HepG2 (cell line): Measurements from ENCODE around the gene VAMP5. TPM values are rescaled to one million over a fixed set of nuclear protein-coding genes. Genes with fewer than 3 reads are reported as not detected.

Experiments
- HNRNPK ChIP-seq: fragments of 200-400 bp; formaldehyde crosslinking; IDR thresholded peaks from 2 replicates; pipeline ENCODE4 v1.6.1; 2018; ENCODE audit warnings: low read length, low read depth, moderate library complexity, mild to moderate bottlenecking; ENCODE audit not compliant: poor library complexity, severe bottlenecking
- MIER3 ChIP-seq: IDR thresholded peaks from 2 replicates; pipeline ENCODE4 v1.6.1; 2016; ENCODE audit warnings: missing compliant biosample characterization, borderline replicate concordance
- MLX ChIP-seq: IDR thresholded peaks from 2 replicates; pipeline ENCODE4 v1.6.1; 2016
- MYPOP ChIP-seq: sonication (generic); formaldehyde crosslinking; IDR thresholded peaks from 2 replicates; pipeline ENCODE4 v1.8.1; 2023; ENCODE audit warnings: mild to moderate bottlenecking, moderate library complexity, missing genetic modification reagents
- NFAT5 ChIP-seq: sonication (generic); formaldehyde crosslinking; IDR thresholded peaks from 2 replicates; pipeline ENCODE4 v1.4.0; 2020; ENCODE audit warnings: missing genetic modification reagents
- NFYB ChIP-seq: sonication (generic); formaldehyde crosslinking; IDR thresholded peaks from 2 replicates; pipeline ENCODE4 v1.4.0; 2020; ENCODE audit warnings: missing genetic modification reagents
- RFXAP ChIP-seq: sonication (generic); formaldehyde crosslinking; IDR thresholded peaks from 2 replicates; pipeline ENCODE4 v1.4.0; 2020; ENCODE audit warnings: missing genetic modification reagents, borderline replicate concordance
- THAP9 ChIP-seq: sonication (generic); formaldehyde crosslinking; IDR thresholded peaks from 2 replicates; pipeline ENCODE4; 2020; ENCODE audit warnings: missing genetic modification reagents, mild to moderate bottlenecking, borderline replicate concordance
- ZBTB1 ChIP-seq: sonication (generic); formaldehyde crosslinking; IDR thresholded peaks from 2 replicates; pipeline ENCODE4 v1.4.0; 2020; ENCODE audit warnings: missing genetic modification reagents, borderline replicate concordance
- ZBTB42 ChIP-seq: sonication (generic); formaldehyde crosslinking; IDR thresholded peaks from 2 replicates; pipeline ENCODE4 v1.5.0; 2020; ENCODE audit warnings: mild to moderate bottlenecking, missing genetic modification reagents
- ZFP36 ChIP-seq: fragments of 150-350 bp; IDR thresholded peaks from 2 replicates; pipeline ENCODE4 v1.6.1; 2018; ENCODE audit warnings: borderline replicate concordance, low read length, low read depth; ENCODE audit not compliant: partially characterized antibody
- ZNF138 ChIP-seq: sonication (generic); formaldehyde crosslinking; IDR thresholded peaks from 2 replicates; pipeline ENCODE4 v1.5.0; 2020; ENCODE audit warnings: mild to moderate bottlenecking, low read depth, missing genetic modification reagents
- ZNF512 ChIP-seq: sonication (generic); formaldehyde crosslinking; IDR thresholded peaks from 2 replicates; pipeline ENCODE4 v1.4.0; 2020; ENCODE audit warnings: mild to moderate bottlenecking, missing genetic modification reagents
- ZNF558 ChIP-seq: sonication (generic); formaldehyde crosslinking; IDR thresholded peaks from 2 replicates; pipeline ENCODE4 v1.9.0; 2022; ENCODE audit warnings: mild to moderate bottlenecking, missing genetic modification reagents, borderline replicate concordance
- ZNF703 ChIP-seq: sonication (generic); formaldehyde crosslinking; IDR thresholded peaks from 2 replicates; pipeline ENCODE4 v1.5.1; 2020; ENCODE audit warnings: missing genetic modification reagents, mild to moderate bottlenecking, moderate library complexity, borderline replicate concordance
- ZNF883 ChIP-seq: sonication (generic); formaldehyde crosslinking; IDR thresholded peaks from 2 replicates; pipeline ENCODE4 v1.5.1; 2020; ENCODE audit warnings: mild to moderate bottlenecking, missing genetic modification reagents; ENCODE audit errors: not compliant biosample characterization
- ZSCAN22 ChIP-seq: sonication (generic); formaldehyde crosslinking; IDR thresholded peaks from 2 replicates; pipeline ENCODE4 v1.4.0; 2020; ENCODE audit warnings: mild to moderate bottlenecking, missing genetic modification reagents
- polyA plus RNA-seq, 8 experiments: library from polyadenylated mRNA; depleted of rRNA in 3 of 8; stranded (reverse) in 7 of 8; unstranded in 1 of 8; fragments of >200 nt; fragmentation: Illumina TruSeq in 4 of 8; extraction: Trizol in 4 of 8; gene quantifications; 2 replicates each; pipeline versions ENCODE4 v1.2.1 to v1.2.3, GENCODE V29; 2011 to 2016; ENCODE audit warnings: low read depth in 4 of 8, missing spikeins in 1 of 8, mixed read lengths in 1 of 8; ENCODE audit not compliant: insufficient read depth in 1 of 8
- total RNA-seq, 5 experiments: library from RNA; depleted of rRNA; stranded (reverse); fragments of >200 nt; fragmentation: Illumina TruSeq; extraction: Trizol; gene quantifications; 2 replicates each; pipeline ENCODE4 v1.2.3, GENCODE V29; 2016; ENCODE audit warnings: low read depth in 1 of 5

The VAMP5 gene
- total and polyA plus RNA-seq, 2 of the 13 experiments (the other 11 are each of a cell fraction or from before 2014, with no cell fraction given): 7.2 to 56.7 TPM

GRCh38 chr2:85595301-85596025 is 11.2 kb downstream of the VAMP5 start, which contains the start of gene RNF181 (continued):
- TF ChIP-seq MYPOP: peak; percentile 78
- 0 out of 2 replicates have a peak, but pooled peaks have one; percentile 47 for TF ChIP-seq NFAT5 (CRISPR knock-in tag)
- peak; percentile 96 for TF ChIP-seq ZNF558 (CRISPR knock-in tag)
- no peak for TF ChIP-seq ZNF512 (CRISPR knock-in tag)
- no peak for TF ChIP-seq MLX (CRISPR knock-in tag)
- no peak for TF ChIP-seq ZNF883
- TF ChIP-seq ZNF138 (CRISPR knock-in tag): peak; percentile 75; the same call in 1 of the 2 replicates
- no peak for TF ChIP-seq ZBTB1 (CRISPR knock-in tag)
- TF ChIP-seq HNRNPK: no peak
- no peak; the same call in 1 of the 2 replicates for TF ChIP-seq ZSCAN22 (CRISPR knock-in tag)
- peak; percentile 93 for TF ChIP-seq THAP9
- peak; percentile 99 for TF ChIP-seq NFYB
- TF ChIP-seq ZBTB42 (CRISPR knock-in tag): no peak
- peak; percentile 91 for TF ChIP-seq RFXAP (CRISPR knock-in tag)
- no peak for TF ChIP-seq MIER3 (CRISPR knock-in tag)
- no peak for TF ChIP-seq ZFP36
- no peak; the same call in 1 of the 2 replicates for TF ChIP-seq ZNF703 (CRISPR knock-in tag)
